ENCODE data around the gene PRXL2A.

- no peak for TF ChIP-seq RAD21 (IDR thresholded peaks at IDR 0.05; ENCODE audit: low read length)
- no peak for TF ChIP-seq CTCF (conservative IDR thresholded peaks at IDR 0.05; ENCODE audit: low read depth, low read length)
- TF ChIP-seq POLR2A (IDR thresholded peaks at IDR 0.05; ENCODE audit: low read depth, low read length): no peak
- TF ChIP-seq SMC3 (IDR thresholded peaks at IDR 0.05; ENCODE audit: low read depth, low read length): no peak
- no peak for TF ChIP-seq BHLHE40 (IDR thresholded peaks at IDR 0.05; ENCODE audit: low read depth, low read length)
- TF ChIP-seq RFX5 (IDR thresholded peaks at IDR 0.05; ENCODE audit: low read depth, low read length): no peak
- no peak for TF ChIP-seq CHD1 (IDR thresholded peaks at IDR 0.05; ENCODE audit: low read depth, low read length)
- TF ChIP-seq MAFK (IDR thresholded peaks at IDR 0.05; ENCODE audit: low read depth, low read length): no peak
These were observed 68.3 kb downstream of the PRXL2A start for GRCh38 chr10:80476685-80477084.

Measured in IMR-90 (cell line).